Measurements from ENCODE around the gene DAPP1. TPM values are rescaled to one million over a fixed set of nuclear protein-coding genes. Genes with fewer than 3 reads are reported as not detected.

DAPP1 gene
- total RNA-seq, 1 experiment from 2014 or later = 7.9 TPM

DNA sequence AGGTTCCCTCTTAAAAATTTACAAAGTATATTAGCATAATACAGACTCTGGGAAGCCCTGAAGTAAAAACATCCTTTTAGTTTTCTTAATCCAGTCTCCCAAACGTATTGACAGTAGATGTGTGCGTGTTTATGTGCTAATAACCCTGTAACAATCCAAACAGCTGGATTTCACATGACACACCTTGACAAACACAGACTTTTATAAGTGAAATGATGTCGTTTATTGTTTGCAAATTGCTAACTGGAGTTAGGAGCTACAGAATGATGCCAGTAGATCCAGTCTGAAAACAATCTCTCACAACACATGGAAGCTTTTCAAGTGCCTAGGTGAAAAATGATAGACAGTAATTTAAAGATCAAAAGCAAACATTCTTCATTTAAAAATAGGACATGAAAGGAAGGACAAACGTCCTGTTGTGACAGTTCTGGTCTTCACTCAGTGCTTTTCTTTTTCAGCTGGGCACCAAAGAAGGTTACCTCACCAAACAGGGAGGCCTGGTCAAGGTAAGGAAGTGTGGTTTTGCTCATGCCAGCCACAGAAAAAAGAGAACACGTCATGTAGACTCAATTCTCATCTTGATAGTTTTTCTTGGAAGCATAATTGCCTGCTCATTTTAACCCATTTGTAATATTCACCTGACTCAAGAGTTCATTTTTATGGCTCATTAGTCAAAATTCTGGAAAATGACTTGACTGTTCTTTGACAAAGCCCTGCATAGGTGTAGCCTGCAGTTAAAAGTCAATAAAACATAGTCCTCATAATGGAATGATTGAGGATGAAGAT lies 44.7 kb downstream of the DAPP1 start:
- BruUV-seq (replicated peaks) = no TSS peak
- ChIA-PET CTCF (no interaction called here), POLR2A (ENCODE audit: unreplicated experiment) (no interaction called here)
- 0 out of 2 replicates have a peak, but pooled peaks cover 4% of the 10 kb centered on the region for H3K36me3 ChIP-seq (ENCODE audit: low read depth)
- no peaks in the 10 kb centered on the region for H4K20me1 ChIP-seq (ENCODE audit: insufficient read depth)
- H2AFZ ChIP-seq = no peak overlapping the region
- no peak overlapping the region for H3K4me3 ChIP-seq
- no peaks in the 10 kb centered on the region for H3K27me3 ChIP-seq (ENCODE audit: insufficient read depth, low read depth)
- H3K4me2 ChIP-seq = no peak overlapping the region
- peaks cover 18% of the 10 kb centered on the region for H3K4me1 ChIP-seq (replicated peaks; ENCODE audit: insufficient read depth)
- no peak overlapping the region for H3K27ac ChIP-seq
- H3F3A ChIP-seq (ENCODE audit: insufficient read depth, low read depth) = peaks cover 10% of the 10 kb centered on the region; the same call in 1 of the 2 replicates
- intact Hi-C loops (cut with micrococcal nuclease; ENCODE audit: unreplicated experiment) = no loop called here
- DNase-seq = no peak
- H3K9me2 ChIP-seq (ENCODE audit: insufficient read depth) = no peaks in the 10 kb centered on the region; the same call in 1 of the 2 replicates
- TF ChIP-seq, protein P1, sequence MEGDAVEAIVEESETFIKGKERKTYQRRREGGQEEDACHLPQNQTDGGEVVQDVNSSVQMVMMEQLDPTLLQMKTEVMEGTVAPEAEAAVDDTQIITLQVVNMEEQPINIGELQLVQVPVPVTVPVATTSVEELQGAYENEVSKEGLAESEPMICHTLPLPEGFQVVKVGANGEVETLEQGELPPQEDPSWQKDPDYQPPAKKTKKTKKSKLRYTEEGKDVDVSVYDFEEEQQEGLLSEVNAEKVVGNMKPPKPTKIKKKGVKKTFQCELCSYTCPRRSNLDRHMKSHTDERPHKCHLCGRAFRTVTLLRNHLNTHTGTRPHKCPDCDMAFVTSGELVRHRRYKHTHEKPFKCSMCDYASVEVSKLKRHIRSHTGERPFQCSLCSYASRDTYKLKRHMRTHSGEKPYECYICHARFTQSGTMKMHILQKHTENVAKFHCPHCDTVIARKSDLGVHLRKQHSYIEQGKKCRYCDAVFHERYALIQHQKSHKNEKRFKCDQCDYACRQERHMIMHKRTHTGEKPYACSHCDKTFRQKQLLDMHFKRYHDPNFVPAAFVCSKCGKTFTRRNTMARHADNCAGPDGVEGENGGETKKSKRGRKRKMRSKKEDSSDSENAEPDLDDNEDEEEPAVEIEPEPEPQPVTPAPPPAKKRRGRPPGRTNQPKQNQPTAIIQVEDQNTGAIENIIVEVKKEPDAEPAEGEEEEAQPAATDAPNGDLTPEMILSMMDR (conservative IDR thresholded peaks at IDR 0.05) = no peak
- no peak for TF ChIP-seq EZH2 (IDR thresholded peaks at IDR 0.05; ENCODE audit: low read depth)
- no peaks in the 10 kb centered on the region for H3K79me2 ChIP-seq (ENCODE audit: low read depth)
- H3K9me3 ChIP-seq (ENCODE audit: insufficient read depth, low read depth) = no peaks in the 10 kb centered on the region

DNA sequence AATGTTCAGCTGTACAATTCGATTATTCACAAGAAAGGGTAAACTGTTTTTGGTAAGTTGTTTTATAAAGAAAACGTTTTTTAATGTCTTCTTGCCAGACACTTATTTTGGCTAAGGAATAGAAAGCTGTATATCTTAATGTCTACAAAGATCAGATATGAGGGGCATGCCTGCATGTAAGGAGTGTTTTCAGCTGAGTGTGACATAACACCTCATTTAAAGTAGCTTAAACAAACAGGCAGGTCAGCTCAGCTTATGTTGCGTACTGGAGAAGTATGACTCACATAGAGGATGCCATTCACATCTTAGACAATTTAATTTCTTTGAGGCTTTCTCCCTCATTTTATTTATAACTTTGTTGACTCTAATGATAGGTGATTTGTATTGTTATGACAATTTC lies 47.2 kb downstream of the DAPP1 start:
- H2AFZ ChIP-seq = no peak overlapping the region
- intact Hi-C loops (cut with micrococcal nuclease; ENCODE audit: unreplicated experiment) = no loop called here
- ChIA-PET POLR2A (ENCODE audit: unreplicated experiment) (no interaction called here), CTCF (no interaction called here)
- peaks cover 10% of the 10 kb centered on the region; the same call in 1 of the 2 replicates for H3K36me3 ChIP-seq (ENCODE audit: low read depth)
- no peak overlapping the region for H3K4me3 ChIP-seq
- no peaks in the 10 kb centered on the region for H3K9me3 ChIP-seq (ENCODE audit: insufficient read depth, low read depth)
- H4K20me1 ChIP-seq (ENCODE audit: insufficient read depth) = no peaks in the 10 kb centered on the region; the same call in 1 of the 2 replicates
- no peak overlapping the region for H3K4me2 ChIP-seq
- no peak overlapping the region for H3K27ac ChIP-seq
- H3F3A ChIP-seq (ENCODE audit: insufficient read depth, low read depth) = peaks cover 10% of the 10 kb centered on the region; the same call in 1 of the 2 replicates
- no TSS peak for BruUV-seq (replicated peaks)
- H3K4me1 ChIP-seq (replicated peaks; ENCODE audit: insufficient read depth) = peaks cover 13% of the 10 kb centered on the region
- TF ChIP-seq, protein P1 (conservative IDR thresholded peaks at IDR 0.05) = no peak
- no peak for TF ChIP-seq EZH2 (IDR thresholded peaks at IDR 0.05; ENCODE audit: low read depth)
- peak in 1 of 2 experiments; percentile 48 for DNase-seq
- no peaks in the 10 kb centered on the region for H3K79me2 ChIP-seq (ENCODE audit: low read depth)
- no peaks in the 10 kb centered on the region for H3K9me2 ChIP-seq (ENCODE audit: insufficient read depth)
- no peaks in the 10 kb centered on the region for H3K27me3 ChIP-seq (ENCODE audit: insufficient read depth, low read depth)

DNA sequence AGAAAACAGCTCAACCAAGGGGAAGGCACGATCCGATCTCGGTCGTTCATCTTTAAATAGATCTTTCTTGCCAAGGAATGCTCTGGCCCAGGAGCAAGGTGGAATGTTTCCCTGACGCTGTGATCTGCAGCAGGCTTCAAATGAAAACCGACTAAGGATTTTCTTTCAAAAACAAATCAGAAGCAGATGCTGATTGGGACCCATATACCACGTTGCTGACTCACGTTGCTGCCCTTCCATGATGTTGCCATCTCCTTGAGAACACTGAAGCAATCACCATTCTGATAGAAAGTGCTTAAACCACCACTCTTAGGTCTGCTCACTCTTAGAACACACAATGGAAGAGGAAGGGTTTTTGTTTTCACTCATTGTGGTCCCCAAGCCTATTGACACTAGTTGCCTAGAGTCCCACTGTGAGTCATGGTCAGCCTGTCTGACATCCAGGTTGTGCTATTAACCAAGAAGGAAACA lies 51.5 kb downstream of the DAPP1 start:
- ChIA-PET CTCF (no interaction called here), POLR2A (ENCODE audit: unreplicated experiment) (no interaction called here)
- H3K4me1 ChIP-seq (replicated peaks; ENCODE audit: insufficient read depth) = peaks cover 12% of the 10 kb centered on the region
- no peak overlapping the region for H3K4me3 ChIP-seq
- H2AFZ ChIP-seq = no peak overlapping the region
- DNase-seq = no peak
- TF ChIP-seq EZH2 (IDR thresholded peaks at IDR 0.05; ENCODE audit: low read depth) = no peak
- TF ChIP-seq, protein P1 (conservative IDR thresholded peaks at IDR 0.05) = no peak
- no TSS peak for BruUV-seq (replicated peaks)
- intact Hi-C loops (cut with micrococcal nuclease; ENCODE audit: unreplicated experiment) = no loop called here
- no peak overlapping the region for H3K4me2 ChIP-seq
- no peaks in the 10 kb centered on the region for H3K79me2 ChIP-seq (ENCODE audit: low read depth)
- H4K20me1 ChIP-seq (ENCODE audit: insufficient read depth) = no peaks in the 10 kb centered on the region; the same call in 1 of the 2 replicates
- peaks cover 6% of the 10 kb centered on the region; the same call in 1 of the 2 replicates for H3F3A ChIP-seq (ENCODE audit: insufficient read depth, low read depth)
- no peaks in the 10 kb centered on the region for H3K9me2 ChIP-seq (ENCODE audit: insufficient read depth)
- H3K27me3 ChIP-seq (ENCODE audit: insufficient read depth, low read depth) = no peaks in the 10 kb centered on the region
- no peak overlapping the region for H3K27ac ChIP-seq
- no peaks in the 10 kb centered on the region for H3K9me3 ChIP-seq (ENCODE audit: insufficient read depth, low read depth)
- H3K36me3 ChIP-seq (ENCODE audit: low read depth) = peaks cover 10% of the 10 kb centered on the region; the same call in 1 of the 2 replicates

Measured in PC-9 (cell line).